Measurements from ENCODE around the gene CALML4.
"Not testable (repeated sequence)": the region's sequence is repeated elsewhere in the genome, so short reads cannot be mapped to it uniquely, and the experiment has no call there.

Gene CALML4, protein sequence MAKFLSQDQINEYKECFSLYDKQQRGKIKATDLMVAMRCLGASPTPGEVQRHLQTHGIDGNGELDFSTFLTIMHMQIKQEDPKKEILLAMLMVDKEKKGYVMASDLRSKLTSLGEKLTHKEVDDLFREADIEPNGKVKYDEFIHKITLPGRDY

GRCh38 chr15:68204776-68205557 lies at the start of gene CALML4:
Gene CALML4, minus strand, starts transcription at chr15:68205332. Its CDS starts 85 bp downstream, at chr15:68205247.
- peak; percentile 27 to 42 for DNase-seq

DNA sequence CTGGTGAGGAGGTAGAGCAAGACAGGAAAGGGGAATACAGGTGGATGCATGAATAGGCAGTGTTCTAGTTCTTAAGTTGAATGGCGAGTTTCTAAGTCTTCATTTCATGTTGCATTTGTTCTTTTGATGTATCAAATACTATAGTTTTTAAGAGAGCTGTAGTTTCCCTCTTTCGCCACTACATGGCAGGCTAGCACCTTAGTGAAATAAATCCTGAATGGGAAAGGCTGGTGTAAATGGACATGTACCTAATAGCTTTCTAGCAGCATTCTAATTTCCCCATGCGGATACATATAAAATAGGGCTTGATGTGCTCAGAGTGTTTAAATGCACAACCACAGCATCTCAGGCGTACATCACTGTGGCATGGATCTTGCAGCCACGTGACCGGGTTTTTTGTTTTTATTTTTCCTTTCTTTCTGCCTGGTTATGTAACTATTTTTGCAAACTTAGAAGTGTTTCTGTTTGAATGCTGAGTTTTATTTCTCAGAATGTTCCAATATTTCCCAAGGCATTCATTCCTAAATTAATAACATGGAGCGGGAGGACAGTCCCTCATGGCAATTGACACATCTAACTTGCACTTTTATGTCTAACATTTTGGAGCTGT lies 47.9 kb upstream of the CALML4 start:
- peak; percentile 74 to 84 for DNase-seq

- peak; percentile 71 to 78 for DNase-seq
These were observed 44.1 kb upstream of the CALML4 start for GRCh38 chr15:68249058-68249713.

DNA sequence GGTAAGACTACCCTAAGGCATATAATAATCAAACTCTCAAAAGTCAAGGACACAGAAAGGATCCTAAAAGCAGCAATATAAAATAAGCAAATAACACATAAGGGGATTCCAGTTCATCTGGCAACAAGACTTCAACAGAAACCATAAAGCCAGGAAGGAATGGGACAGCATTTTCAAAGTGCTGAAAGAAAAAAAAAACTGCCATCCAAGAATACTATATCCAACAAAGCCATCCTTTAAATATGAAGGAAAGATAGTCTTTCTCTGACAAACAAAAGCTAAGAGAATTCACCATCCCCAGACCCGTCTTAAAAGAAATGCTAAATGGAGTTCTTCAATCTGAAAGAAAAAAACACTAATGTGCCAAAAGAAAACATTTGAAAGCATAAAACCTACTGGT lies 39.1 kb upstream of the CALML4 start:
- no peak for DNase-seq

- no peak for DNase-seq
These were observed 36.2 kb upstream of the CALML4 start for GRCh38 chr15:68241088-68241935.

DNA sequence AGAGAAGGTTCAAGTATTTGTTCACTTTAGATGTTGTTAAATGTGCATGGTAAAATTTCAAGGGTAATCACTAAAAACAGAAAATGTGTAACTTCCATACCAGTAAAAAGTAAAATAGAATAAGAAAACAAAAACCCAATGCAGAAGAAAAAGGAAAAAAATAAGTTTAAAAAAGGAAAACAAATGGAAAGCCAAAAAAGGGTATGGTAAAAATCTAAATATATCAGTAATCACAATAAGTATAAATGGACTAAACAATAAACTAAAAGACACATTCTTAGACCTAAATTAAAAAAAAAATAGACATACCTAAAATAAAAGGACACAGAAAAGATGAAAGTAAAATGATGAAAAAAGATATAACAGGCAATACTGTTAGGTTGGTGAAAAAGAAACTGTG lies 33.9 kb upstream of the CALML4 start:
- DNase-seq: no peak

DNA sequence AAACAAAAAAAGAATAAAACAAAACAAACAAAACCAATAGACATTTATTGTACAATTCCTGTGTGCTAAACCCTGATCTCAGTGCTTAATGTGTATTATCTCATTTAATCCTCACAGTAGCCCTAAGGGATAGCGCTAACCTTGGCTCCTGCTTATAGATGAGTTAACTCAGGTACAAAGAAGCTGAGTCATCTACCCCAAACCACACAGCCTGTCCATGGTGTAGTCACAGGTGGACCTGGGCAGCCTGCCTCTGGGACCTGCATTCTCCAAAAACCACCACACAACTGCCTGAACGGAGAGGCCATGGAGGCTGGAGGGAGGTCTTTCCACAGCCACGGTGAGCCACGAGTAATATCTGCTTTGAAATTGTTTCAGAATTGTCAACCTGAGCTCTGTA lies 29.9 kb upstream of the CALML4 start:
- no peak for DNase-seq

DNA sequence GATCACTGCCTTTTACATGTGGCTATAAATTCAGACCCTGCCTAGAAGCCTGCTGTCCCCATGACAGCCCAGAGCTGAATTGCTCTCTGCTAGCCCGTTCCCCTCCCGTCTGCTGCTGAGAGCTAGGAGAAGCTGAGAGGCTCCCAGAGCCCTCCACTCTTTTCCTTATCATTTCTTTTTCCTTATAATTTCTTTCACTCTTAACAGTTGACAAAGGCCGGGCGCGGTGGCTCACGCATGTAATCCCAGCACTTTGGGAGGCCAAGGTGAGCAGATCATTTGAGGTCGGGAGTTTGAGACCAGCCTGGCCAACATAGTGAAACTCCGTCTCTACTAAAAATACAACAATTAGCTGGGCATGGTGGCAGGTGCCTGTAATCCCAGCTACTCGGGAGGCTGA lies 29.4 kb upstream of the CALML4 start:
- not testable (repeated sequence) for DNase-seq

GRCh38 chr15:68234060-68234459 lies 28.9 kb upstream of the CALML4 start:
- no peak for DNase-seq

DNA sequence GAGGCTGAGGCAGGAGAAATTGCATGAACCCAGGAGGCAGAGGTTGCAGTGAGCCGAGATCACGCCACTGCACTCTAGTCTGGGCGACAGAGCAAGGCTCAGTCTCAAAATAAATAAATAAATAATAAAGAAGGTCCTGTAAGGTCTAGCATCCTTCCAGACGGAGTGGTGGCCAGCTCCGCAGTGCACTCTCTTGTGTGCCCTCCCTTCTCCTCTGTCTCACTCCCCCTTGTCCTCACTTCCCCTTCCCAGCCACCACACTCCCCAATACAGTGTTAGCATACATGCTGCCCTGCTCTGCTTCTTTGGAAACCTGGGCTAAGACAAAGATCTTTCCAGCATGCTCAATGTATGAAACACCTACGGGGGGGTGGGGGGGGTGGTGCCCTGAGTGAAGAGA lies 27.8 kb upstream of the CALML4 start:
- DNase-seq: peak in 1 of 2 donors; percentile 52

DNA sequence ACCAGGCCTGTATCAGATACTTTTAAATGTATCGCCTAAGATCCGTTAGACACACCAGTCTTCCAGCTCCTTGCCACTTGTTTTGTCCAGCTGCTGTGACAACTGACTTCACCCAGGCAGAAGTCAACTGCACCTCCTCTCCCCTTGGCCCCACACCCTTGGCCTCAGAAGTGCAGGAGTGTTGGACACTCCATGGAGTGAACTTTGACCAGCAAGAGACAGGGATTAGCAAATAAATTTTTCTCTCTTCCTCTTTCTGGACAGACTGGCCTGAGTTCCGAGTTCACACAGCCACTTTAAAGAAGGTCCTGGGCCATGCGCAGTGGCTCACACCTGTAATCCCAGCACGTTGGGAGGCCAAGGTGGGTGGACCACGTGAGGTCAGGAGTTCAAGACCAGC lies 27.3 kb upstream of the CALML4 start:
- peak; percentile 46 to 52 for DNase-seq

DNA sequence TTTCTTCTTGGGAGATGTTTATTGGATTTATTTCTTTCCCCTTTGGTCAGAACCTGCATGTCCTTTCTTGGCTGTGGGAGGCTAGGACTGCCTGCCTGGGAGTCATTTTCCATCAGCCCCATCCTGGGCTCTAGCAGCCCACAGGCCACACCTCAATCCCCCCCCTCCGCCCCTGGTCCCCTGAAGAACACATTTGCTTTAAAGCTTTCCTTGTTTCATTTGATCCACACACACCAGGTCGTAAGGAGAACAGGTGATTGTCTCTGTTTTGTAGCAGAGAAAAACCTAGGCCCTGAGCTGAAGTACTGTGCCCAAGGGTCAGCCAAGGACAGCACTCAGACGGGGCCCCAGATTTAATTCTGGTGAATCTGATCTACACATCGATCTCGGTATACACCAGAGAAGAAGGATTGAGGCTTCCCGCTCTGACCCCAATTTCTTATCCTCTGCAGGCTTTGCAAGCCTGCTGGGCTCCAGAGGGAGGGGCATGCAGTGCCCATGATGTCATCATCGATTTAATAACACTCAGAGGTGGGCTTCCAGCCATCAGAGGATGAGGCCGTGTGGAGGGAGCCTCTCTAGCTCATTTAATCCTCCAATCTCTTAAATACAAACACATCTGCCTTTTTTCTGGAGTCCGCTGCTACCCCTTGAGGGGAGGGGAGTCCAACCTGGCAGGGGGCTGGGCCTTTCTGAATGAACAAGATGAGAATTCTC lies 26.1 kb upstream of the CALML4 start:
- DNase-seq: no peak

- DNase-seq: no peak
These were observed 25.3 kb upstream of the CALML4 start for GRCh38 chr15:68230157-68231100.

GRCh38 chr15:68229386-68230156 lies 24.4 kb upstream of the CALML4 start, which contains the start of gene CLN6:
Gene CLN6, minus strand, starts transcription at chr15:68229728. Its CDS starts 144 bp downstream, at chr15:68229584.
- peak; percentile 79 to 90 for DNase-seq

DNA sequence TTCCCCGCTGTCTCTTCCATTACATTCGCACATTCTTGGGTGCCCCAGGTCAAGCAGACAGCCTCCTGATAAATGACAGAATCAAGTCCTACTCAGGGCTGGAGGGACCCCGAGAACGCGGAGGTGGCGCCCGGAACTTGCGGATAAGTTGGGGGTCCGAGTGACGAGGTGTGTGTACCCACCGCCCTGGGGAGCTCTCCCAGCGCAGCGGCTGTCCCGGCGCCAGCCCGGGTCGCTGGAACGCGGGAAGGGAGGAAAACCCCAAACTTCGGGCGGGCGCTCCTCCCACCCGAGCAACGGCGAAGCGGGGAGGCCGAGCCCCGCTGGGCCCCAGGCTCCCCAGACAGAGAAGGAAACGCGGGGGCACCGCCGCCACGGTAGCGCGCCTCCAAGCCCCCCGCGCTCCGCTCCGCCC lies 23.8 kb upstream of the CALML4 start:
- DNase-seq: no peak

GRCh38 chr15:68228143-68228970 lies 23.2 kb upstream of the CALML4 start:
- DNase-seq: peak in 1 of 2 donors; percentile 16

GRCh38 chr15:68227643-68228142 lies 22.6 kb upstream of the CALML4 start:
- no peak for DNase-seq

DNA sequence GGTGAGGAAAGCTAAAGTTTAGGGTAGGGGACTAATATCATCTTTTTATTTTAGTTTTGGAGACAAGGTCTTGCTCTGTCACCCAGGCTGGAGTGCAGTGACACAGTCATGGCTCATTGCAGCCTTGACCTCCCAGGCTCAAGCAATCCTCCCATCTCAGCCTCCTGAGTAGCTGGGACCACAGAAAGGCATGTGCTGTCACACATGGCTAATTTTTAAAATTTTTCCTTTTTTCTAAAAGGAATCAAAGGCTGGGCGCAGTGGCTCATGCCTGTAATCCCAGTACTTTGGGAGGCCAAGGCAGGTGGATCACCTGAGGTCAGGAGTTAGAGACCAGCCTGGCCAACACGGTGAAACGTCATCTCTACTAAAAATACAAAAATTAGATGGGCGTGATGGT lies 20.3 kb upstream of the CALML4 start:
- DNase-seq: not testable (repeated sequence)

Data from inflammatory macrophage treated with lipopolysaccharide for 1 hour (primary cell).